ENCODE results near the gene VAC14.
"Not testable (repeated sequence)": the region's sequence is repeated elsewhere in the genome, so short reads cannot be mapped to it uniquely, and the experiment has no call there.

Gene VAC14

DNA sequence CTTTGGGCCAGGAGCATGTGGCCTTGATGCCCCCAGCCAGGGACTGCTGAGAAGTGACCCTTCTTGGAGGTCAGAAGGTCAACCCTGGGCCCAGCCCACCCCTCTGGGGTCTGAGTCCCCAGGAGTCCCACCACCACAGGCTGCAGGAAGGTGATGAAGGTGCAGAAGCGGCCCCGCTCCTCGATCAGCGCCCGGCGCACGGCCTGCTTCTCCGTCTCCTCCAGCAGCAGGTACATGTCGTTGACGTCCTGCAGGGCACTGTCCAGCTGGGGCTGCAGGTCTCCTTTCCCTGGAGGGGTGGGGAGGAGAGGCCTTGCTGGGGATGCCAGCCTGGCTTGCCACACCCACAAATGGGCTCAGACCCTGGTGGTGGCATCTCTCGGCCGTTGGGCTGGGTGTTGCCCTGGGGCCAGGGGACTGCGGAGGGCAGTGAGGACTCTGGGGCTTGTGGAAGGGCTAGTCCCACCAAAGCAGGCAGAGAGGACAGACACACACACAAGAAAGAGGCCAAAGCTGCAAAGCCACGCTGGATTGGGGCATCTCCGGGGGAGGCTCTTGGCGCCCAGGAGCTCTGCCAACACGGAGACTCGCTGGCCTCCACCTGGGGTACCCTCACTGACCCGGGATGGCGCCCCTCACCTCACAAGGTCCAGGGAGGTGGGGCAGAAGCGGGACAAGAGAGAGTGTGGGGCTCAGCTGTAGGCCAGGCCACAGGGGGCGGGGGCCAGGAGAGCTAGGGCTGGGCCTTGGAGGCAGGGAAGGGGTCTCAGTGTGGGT, 122.6 kb downstream of the VAC14 start:
- no peak for DNase-seq

DNA sequence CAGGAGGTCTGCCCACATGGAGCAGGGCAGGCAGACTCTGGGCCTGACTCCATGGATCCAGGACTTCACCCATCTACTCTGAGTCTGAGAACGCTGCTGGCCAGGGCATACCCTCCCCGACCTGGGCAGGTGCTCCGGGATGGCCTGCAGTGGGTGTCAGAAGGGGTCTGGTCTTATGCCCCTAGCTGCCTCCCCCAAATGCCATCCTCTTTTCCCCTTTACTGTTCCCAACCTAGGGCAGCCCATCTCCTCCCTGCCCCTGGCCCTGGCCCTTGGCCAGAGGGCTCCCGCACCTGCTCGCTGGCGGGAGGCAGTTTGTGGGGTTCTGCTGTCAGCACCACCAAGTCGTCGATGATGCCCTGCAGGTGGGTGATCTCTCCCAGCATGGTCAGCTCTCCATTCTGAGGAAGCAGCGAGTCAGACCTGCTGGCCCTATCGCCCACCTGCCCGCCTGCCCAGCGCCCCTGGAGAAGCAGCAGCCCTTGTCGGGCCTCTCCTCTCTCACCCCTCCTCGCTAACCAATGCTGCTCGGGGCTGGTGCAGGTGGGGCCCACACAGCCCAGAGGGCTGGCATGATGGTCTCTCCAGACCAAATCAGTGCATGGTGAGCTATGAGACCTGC, 123.3 kb downstream of the VAC14 start:
- no peak for DNase-seq

DNA sequence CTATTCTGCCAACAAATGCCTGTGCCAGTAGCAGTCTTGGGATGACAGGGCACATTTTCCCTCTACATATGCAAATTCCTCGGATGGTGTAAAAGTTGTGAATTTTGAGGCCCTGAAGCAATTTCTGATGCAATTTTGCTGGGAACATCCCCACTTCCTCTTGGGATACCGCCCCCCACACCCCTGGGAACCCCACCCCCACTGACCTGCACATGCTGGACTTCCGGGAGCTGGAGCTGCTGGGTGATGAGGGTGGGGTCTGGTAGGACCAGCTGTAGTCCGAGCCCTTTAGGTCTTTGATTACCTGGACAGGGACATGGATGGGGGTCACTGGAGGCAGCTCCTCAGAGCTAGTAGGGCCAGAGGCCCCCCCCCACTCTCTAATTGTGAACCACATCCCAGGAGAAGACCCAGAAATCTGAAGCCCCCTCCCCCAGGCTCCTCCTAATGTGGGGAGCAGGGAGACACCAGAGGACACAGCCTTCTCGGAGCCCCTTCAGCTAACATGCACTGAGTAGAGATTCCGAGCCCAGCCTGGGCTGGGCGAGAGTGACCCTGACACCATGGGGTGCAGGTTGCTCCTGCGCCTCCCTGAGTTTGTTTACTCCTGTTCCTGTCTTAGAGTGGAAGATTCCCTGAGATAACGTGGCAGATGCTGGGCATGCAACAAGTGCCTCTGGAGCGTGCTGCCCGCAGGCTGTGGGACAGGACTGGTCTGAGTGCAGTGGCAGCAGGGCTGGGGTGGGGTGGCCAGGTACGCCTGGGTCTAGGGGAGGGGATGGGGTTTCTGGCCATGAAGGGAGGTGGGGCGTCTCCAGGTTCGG, 124.1 kb downstream of the VAC14 start:
- DNase-seq, result no peak

DNA sequence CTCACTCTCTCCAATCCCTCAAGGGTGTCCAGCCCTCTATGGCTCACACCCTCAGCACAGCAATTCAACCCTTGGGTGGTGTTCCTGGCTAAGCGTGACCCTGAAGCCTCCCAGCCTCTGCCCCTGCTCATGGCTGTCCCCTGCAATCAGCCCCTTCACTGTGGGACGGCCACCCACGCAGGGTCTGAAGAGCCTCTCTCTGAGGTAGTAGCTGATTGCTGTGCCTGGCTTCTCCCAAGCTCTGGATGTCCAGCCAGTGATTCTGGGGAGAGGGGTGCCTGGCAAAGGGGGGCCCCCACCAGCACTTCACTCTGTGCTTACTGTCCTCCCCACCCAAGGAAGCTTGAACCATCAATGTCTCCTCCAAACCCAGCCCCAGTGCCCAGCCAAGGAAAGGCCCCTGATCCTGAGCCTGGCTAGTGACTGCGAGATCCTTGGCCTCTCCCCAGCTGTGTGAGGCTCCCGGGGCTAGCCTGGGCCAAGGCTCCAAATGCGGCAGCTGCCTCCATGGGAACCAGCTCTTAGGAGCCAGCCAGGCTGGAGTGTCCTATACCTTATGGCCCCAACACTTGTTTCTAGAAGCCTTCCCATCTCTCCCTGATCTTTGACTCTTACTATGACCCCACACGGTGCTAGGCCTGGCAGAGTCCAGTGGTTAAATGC, 125.0 kb downstream of the VAC14 start:
- DNase-seq, result no peak

DNA sequence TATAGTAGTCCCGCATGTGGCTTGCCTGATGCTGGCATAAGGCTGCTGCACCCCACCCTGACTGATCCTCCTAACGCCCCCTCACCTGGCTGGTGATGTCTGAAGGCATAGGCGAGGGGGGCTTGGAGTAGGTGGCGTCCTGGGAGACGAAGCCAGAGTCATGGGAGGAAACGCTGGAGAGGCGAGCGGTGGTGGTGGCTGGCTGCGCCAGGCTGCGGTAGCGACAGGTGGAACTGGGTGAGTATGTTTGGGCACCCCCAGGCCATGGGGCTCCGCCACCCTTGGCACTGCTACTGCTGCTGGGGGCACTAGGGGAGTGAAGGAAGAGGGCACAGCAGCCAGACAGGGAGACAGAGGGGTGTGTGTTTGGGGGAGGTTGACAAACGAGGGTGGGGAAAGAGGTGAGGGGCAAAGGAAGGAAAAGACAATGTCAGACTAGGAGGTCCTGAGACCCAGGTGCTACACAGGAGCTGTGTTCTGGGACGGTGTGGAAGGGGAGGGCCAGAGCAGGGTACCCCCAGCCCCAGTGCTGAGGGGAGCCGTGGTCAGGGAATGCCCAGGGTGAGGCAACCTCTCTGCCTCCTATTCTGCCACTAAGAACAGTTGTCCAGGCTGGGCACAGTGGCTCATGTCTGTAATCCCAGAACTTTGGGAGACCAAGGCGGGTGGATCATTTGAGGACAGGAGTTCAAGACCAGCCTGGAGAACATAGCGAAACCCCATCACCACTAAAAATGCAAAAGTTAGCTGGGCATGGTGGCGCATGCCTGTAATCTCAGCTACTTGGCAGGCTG, 126.5 kb downstream of the VAC14 start:
- DNase-seq, result no peak

DNA sequence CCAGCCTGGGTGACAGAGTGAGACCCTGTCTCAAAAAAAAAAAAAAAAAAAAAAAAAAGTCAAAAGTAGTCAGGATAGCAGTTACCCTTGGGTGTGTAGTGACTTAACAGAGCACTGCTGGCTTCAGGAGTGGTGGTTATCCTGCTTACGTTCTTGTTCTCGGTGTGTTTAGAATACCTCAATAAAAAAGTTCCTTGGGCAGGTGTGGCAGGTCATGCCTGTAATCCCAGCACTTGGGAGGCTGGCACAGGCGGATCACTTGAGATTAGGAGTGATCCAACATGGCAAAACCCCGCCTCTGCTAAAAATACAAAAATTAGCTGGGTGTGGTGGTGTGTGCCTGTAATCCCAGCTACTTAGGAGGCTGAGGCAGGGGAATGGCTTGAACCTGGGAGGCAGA, 130.0 kb downstream of the VAC14 start:
- DNase-seq, result not testable (repeated sequence)

DNA sequence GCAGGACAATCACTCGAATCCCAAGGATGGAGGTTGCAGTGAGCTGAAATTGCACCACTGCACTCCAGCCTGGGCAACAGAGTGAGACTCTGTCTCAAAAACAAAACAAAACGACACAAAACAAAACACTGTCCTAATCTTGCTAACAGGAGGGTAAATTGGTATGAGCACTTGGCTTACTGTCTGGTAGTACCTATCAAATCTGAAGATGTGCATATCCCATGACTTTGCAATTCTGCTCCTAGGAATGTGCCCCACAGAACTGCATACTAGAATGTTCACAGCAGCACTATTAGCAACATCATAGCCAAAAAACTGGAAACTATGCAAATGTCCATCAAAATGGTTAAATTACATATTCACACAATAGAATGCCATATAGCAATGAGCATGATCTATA, 130.8 kb downstream of the VAC14 start:
- no peak for DNase-seq

DNA sequence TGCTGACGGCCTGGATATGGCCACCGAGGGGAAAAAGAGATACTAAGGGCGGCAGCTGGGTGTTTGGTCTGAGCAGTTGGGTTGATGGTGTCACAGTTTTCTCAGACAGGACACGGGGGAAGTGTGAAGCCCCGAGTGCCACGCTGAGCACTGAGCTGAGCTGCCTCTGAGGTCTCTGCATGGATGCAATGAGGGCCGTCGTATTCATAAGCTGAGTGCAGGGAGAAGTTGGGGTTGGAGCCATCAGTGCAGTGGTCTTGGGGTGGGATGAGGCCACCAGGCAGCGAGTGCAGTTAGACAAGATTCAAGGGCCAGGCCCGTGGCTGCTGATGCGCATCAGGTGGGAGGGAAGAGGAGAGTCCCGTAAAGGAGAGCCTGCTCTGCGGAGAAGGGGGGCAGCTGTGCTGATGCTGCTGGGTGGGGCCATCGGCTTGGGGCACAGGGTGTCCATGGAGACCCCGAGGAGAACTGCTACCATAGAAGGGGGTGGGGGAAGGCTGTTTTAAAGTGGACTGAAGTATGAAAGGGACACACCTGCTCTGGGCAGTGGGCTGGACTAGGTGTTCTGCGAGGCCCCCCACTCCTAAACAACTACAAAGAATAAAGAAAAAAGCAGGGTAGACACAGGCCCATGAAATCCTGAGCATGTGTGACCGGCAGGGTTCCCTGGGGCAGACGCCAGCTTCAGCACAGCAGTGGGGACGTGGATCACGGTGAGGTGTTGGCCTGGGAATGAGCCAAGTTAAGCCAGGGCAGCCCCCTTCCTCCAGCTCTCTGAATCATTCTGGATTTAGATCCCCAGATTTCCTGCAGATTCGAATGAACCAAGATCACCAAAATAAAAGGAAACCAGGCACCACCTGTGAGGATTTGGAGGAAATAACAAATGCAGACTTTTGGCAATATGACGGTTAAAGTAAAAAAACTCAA, 134.9 kb downstream of the VAC14 start:
- no peak for DNase-seq

DNA sequence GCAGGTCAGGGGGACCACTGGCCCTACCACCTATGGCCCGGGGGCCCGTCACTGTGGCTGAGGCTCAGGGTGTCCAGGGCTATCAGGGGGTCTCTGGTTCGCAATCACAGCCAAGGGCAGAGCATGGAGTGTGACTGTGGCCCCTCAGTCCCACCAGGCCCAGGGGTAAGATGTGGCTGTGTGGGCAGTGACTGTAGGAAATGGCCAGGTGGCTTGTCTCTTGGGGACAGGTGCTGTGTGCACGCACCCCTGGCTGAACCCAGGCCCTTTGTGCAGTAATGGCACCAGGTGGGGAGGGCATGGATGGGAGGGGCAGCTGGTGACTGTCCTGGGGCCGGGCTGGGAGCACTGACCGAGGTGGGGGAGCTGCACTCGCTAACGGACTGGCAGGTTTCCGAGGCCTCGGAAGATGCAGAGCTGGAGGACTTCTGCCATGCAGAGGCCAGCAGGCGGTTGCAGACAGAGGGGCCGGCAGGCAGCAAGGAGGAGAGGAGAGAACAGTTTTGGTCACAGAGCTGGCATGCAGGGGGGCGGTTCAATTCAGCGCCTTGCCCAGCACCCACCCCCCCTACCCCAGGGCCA, 135.8 kb downstream of the VAC14 start:
- DNase-seq, result no peak

DNA sequence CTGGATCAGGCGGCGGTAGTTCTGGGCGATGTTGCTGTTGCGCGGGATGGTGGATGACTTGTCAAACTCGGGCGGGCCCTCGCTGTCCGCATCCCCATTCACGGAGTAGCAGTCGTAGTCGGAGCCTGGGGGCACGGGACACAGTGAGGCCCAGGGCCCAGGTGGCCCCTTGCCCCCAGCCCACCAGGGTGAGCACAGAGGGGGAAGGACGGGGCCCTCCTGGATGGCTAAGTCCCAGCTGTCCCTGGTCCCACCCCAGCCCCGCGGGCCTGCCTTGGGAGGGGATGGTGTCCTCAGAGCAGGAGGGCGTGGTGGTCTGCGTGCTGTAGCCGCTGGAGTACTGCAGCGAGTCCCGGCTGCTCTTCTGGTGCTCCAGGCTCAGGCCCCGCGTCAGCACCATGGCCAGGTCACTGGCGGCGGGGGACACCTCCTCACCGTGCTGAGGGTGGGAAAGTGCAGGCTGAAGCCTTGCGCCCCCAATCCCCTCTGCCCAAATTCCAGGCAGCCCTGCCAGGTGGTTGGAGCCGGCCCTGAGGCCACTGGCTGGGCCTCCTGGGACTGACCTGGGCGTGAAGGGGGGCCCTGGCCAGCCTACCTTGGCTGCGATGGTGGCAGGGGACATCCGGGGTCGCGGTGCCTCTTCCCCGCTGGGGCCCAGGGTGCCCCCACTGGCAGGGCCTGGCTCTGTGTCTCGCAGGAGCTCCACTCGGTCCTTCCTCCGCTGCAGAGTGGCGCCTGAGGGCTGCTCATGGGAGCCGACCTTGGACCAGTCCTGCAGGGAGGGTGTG, 136.4 kb downstream of the VAC14 start:
- no peak for DNase-seq

DNA sequence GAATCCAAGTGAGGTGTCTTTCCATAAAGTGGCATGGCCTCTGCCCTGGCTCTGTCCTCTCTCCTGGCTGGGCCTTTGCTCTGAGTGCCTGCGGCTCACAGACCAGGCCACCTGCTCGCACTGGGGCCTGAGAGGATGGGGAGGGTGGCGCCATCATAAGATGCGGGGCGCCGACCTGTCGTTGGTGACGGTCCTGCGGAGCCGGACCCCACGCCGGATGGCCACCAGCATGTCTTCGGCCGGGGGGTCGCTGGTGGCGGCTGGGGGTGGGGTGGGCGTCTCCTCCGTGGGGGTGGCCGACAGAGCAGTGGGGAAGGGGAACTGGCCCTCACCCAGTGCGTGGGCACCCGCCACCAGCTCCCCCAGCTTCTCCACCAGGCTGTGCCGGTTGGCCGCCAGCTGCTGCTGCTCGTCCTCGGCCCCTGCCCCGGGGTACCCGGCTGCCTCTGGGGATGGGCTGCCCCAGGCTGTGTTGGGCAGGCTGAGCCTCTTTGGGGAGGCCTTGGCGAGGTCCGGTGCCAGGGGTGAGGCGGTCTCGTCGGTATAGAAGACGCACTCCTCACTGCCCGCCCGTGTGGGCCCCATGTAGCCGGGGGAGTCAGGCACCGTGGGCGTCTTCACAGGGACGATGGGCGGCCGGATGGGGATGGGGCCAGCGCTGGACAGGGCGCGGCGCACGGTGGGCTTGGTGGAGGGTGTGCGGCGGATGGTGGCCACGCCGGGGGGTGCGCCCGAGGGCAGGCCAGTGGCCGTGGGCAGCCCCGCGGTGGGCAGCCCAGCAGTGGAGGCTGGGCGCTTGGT, 137.2 kb downstream of the VAC14 start:
- no peak for DNase-seq

DNA sequence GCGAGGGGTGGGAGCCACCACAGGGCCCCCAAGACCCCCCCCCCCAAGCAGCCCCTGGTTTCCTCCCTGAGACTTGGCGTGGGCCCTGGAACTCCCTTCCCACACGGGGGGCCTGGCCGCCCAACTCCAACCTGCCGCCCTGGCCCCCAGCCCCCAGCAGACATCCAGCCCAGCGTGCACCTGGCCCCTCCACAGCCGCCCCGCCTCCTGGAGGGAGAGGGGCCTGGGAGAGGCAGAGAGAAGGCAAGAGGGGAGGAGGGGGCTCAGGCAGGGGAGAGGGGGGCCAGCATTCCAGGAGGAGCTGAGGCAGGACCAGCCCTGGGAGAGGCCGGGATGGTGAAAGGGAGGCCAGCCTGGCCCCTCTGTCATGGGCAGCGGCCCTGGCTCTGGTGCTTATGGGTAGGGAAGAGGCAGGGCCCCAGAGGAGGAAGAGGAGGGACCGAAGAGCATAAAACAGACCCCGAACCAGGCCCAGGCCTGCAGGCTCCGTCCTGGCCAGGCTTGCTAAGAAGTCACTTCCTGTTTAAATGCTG, 137.9 kb downstream of the VAC14 start:
- DNase-seq, result no peak

DNA sequence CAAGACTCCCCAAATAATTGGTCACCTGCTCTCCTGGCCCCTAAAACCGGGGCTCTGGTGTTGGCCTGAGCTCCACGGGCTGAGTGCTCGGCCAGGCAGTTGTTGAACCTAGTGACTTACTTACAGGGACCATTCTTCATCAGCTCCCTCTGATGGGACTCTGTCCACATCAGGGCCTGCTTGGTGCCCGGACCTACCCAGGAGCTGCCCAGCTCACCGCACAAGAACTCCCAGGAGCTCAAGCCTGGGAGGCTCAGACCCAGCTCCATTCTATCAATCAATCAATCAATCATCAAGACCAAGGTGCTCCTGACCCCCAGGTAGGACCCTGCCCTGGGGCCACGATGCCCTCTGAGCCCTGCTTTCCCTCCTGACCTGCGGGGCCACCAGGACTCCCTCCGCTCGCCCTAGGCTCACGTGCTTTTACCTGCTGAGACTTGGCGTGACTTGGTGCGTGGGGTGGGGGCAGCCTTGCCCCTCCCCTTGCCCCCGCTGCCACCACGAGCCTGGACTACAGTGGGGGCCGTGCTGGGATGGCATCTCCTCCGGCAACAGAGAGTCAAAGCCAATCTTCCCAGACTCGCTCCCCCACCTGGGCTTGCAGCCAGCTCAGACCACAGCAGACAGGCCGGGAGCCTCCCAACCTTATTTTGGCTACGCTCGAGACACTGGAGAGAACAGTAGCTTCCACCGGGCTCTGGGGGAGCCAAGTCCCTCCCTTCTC, 138.9 kb downstream of the VAC14 start:
- DNase-seq, result no peak

DNA sequence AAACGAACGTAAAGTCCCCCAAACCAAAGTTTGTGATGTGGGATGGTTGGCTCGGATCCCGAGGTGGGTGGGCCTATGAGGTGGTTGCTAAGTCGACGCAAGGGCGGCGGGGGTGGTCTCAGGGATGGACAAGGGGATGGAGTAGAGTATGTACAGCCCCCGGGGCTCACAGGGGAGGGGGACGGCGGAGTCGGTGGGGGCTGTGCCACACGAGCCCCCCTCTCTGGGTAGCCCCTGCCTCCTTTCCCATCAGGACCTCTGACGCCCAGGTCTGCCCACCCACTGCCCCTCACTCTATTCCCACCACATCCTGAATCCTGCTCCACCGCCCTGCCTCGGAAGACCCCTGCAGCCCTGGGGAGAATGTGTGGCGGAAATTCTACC, 139.4 kb downstream of the VAC14 start:
- no peak for DNase-seq

DNA sequence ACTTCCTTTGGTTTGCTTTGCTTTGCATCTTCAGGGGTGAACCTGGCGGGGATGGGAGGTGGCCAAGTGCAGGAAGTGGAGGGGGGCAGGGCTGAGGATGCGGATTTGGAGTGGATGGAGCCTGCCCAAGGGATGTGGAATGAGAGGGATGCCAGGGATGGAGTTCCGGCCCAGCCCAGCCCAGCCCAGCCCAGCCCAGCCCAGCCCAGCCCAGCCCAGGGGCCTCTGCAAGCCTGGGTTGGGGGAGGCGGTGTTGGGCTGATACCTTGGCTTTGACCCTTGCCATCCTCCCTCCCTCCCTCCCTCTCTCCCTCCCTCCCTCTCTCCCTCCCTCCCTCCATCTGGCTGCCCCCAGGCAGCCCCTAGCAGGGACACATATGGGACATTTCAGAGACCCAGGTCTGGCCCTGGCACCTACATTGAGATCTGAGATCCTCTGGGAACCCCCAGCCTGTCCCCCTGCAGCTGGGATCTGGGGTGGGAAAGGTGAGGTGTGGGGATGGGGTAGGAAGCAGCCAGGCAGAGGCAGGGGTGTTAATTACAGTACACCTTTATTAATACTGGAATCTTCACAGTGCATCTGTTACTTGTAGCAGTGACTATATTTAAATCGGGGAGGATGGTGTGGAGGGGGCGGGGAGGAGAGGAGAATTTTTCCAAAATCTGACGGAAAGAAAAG, 140.1 kb downstream of the VAC14 start:
- no peak for DNase-seq

DNA sequence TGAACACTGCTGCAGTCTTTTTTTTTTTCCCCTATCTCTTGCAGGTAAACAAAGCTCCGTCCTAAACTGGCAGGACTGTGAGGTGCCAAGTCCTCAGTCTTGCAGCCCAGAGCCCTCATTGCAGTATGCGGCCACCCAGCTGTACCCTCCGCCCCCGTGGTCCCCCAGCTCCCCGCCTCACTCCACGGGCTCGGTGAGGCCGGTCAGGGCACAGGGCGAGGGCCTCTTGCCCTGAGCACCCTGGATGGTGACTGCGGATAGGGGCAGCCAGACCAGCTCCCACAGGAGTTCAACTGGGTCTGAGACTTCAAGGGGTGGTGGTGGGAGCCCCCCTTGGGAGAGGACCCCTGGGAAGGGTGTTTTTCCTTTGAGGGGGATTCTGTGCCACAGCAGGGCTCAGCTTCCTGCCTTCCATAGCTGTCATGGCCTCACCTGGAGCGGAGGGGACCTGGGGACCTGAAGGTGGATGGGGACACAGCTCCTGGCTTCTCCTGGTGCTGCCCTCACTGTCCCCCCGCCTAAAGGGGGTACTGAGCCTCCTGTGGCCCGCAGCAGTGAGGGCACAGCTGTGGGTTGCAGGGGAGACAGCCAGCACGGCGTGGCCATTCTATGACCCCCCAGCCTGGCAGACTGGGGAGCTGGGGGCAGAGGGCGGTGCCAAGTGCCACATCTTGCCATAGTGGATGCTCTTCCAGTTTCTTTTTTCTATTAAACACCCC, 140.8 kb downstream of the VAC14 start:
- DNase-seq, result no peak

DNA sequence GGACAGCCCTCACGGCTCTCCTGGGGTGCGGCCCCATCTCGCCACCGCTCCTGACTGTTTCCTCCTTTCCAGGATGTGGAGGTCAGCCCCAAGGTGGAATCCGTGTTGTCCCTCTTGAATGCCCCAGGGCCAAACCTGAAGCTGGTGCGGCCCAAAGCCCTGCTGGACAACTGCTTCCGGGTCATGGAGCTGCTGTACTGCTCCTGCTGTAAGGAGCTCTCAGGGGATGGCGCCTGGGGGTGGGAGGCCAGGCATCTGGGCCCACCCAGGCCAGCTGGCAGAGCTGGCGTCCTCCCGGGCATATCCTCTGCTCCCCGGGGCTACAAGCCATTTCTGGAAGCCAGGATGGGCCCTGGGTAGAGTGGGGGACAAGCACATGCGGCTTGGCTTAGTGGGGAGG, 141.4 kb downstream of the VAC14 start:
- no peak for DNase-seq

Data from NCI-H1417 treated with DMSO at 0.1 percent for 48 hours (cell line).